Muscle layer of colon (tissue), 2 donors: Measurements from ENCODE around the gene PPP1R9B.

ENCODE experiments used
- H3K27ac ChIP-seq: one replicate; pipeline ENCODE4 v1.7.0; 2013; ENCODE audit warnings: low read depth, mild to moderate bottlenecking, low read length, moderate library complexity
- H3K27me3 ChIP-seq, 2 donors: one replicate each; pipeline ENCODE4 v1.7.0; 2013; ENCODE audit warnings: low read length in 2 of 2, mild to moderate bottlenecking in 2 of 2; ENCODE audit not compliant: insufficient read depth in 2 of 2, control insufficient read depth in 1 of 2
- H3K36me3 ChIP-seq: one replicate; pipeline ENCODE4 v1.7.0; 2013; ENCODE audit warnings: mild to moderate bottlenecking, low read length; ENCODE audit not compliant: insufficient read depth
- H3K4me1 ChIP-seq: one replicate; pipeline ENCODE4 v1.7.0; 2013; ENCODE audit warnings: mild to moderate bottlenecking, low read length; ENCODE audit not compliant: insufficient read depth
- H3K4me3 ChIP-seq, 2 donors: one replicate each; pipeline ENCODE4 v1.7.0; 2013; ENCODE audit warnings: low read length in 2 of 2, low read depth in 1 of 2, mild to moderate bottlenecking in 1 of 2, moderate library complexity in 1 of 2
- H3K9ac ChIP-seq: one replicate; pipeline ENCODE4 v1.7.0; 2013; ENCODE audit warnings: low read length
- H3K9me3 ChIP-seq: one replicate; pipeline ENCODE4 v1.7.0; 2013; ENCODE audit warnings: mild to moderate bottlenecking, low read length
- donor health status: abdominal sarcoma.
- donor health status: Adenocarcinoma of cecum.

Gene PPP1R9B

DNA sequence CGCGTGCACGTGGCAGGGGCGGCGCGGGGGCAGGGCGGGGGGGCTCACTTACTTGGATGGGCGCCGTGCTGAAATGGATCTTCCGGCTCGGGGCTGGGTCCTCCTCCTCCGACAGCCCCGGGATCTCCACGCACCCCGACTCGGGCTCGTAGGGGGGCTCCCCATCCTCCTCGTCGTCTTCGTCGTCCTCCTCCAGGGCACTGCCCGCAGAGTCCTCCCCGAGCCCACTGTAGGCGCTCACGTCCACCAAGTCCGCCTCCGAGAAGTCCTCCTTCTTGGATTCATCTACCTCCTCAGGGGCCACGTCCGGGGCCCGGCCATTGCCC, 1.4 kb downstream of the PPP1R9B start:
- Histone ChIP-seq H3K4me1 (peaks cover 64% of the 10 kb centered on the region), H3K9ac (no peak overlapping the region), H3K4me3 (peak overlapping the region; percentile 79 to 88), H3K9me3 (no peaks in the 10 kb centered on the region), H3K27me3 (no peaks in the 10 kb centered on the region), H3K36me3 (peaks cover 13% of the 10 kb centered on the region), H3K27ac (peak overlapping the region; percentile 90)

DNA sequence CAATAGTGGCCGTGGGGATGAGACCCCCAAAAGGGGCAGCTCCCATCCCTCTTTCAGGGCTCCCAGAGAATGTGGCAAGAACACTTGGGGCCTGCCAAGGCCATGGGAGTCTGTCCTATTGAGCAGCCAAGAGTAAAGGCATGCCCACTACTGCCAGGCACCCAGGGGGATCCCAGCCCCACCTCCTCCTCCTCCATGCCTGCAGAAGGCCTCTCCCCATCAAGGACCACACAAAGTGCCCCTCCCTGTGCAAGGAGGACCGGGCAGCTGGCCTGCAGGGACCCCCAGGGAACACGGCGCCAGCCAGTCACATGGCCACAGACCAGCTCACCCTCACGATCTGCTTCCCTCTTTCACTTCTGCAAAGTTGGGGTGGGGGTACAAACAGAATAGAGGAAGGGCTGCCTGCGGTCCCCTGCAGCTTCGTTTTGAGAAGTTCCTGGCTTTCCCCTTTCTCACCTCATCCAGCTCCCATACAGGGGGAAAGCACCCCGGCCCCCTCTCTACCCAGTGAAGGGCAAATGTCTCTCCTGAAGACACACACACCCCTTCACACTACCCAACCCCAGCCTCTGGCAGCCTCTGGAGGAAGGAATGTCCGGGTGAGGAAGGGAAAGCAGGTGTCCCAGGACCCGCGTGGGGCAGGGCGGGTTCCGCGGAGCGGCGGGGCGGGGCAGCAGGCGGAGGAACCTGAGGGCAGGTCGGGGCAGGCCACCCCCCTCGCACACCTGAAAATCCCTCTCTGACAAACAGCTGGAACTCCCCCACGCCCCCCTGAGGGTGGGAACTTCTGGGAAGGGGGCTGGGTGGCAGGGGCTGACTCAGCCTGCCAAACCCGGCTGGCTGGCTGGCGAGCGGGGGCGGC, 2.0 kb downstream of the PPP1R9B start:
- H3K4me1 ChIP-seq, result peaks cover 58% of the 10 kb centered on the region

DNA sequence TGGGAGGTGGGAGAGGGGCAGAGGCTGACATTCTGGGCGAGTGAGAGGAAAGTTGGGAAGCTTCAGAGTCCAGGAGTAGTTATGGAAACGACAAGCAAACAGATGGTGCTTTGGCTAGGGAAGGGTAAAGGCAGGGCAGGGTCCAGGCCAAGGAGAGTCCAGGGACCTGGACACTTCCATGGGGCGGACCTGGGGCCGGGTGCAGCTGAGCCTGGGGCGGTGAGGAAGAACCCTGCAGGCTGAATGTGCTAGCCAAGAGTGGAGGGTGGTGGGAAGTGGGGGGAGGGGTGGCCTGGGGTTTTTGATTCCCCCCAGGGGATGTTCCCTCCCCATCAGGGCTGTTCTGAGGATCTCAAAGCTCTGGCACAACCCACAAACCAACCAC, 2.6 kb downstream of the PPP1R9B start:
- peaks cover 52% of the 10 kb centered on the region for H3K4me1 ChIP-seq
- H3K9me3 ChIP-seq, result no peaks in the 10 kb centered on the region
- no peaks in the 10 kb centered on the region for H3K27me3 ChIP-seq
- H3K9ac ChIP-seq, result peak overlapping the region; percentile 44
- H3K27ac ChIP-seq, result peak overlapping the region; percentile 64
- peak overlapping the region; percentile 74 to 88 for H3K4me3 ChIP-seq
- peaks cover 25% of the 10 kb centered on the region for H3K36me3 ChIP-seq

More for the DNA sequence above, 2.0 kb downstream of the PPP1R9B start:
- Histone ChIP-seq H3K36me3 (peaks cover 19% of the 10 kb centered on the region), H3K9ac (peak overlapping the region; percentile 44), H3K9me3 (no peaks in the 10 kb centered on the region), H3K27me3 (no peaks in the 10 kb centered on the region), H3K4me3 (peak overlapping the region; percentile 74 to 88), H3K27ac (peak overlapping the region; percentile 64)

DNA sequence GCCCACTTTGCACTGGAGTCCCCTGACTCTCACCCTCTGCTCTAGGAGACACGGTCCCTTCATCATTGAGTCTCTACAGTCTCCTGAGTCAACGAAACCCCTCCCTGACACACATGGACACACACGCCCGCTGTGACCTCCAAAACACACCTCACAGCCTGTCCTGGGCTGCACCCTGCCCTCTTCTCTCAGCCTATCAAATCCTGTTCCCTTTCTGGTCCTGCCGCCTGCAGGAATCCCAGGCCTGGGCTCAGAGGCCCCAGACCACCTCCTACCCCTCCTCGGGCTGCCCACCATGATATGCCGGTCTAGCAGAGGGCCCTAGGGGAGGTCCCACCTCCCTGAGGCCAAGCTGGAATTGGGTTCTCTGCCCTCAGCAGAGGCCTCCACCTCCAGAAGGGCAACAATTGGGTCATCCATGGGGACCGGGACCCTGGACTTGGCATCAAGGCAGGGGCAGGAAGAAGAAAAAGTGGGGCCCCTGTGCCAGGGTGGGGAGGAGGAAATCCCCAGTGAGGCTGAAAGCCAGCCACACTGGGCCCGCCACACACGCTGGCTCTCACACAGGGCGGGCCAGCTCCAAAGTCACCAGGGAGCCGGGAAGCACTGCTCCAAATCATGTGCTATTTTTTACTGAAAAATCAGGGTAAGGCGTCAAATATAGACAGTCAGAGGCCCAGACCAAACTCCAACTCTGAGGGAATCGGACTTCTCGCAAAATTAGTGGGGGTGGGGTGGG, 3.4 kb downstream of the PPP1R9B start:
- no peaks in the 10 kb centered on the region for H3K9me3 ChIP-seq
- peak overlapping the region; percentile 54 for H3K9ac ChIP-seq
- H3K36me3 ChIP-seq, result peaks cover 33% of the 10 kb centered on the region
- no peaks in the 10 kb centered on the region for H3K27me3 ChIP-seq
- peak overlapping the region; percentile 64 for H3K27ac ChIP-seq
- H3K4me1 ChIP-seq, result peaks cover 44% of the 10 kb centered on the region
- H3K4me3 ChIP-seq, result peak overlapping the region; percentile 3 to 74

DNA sequence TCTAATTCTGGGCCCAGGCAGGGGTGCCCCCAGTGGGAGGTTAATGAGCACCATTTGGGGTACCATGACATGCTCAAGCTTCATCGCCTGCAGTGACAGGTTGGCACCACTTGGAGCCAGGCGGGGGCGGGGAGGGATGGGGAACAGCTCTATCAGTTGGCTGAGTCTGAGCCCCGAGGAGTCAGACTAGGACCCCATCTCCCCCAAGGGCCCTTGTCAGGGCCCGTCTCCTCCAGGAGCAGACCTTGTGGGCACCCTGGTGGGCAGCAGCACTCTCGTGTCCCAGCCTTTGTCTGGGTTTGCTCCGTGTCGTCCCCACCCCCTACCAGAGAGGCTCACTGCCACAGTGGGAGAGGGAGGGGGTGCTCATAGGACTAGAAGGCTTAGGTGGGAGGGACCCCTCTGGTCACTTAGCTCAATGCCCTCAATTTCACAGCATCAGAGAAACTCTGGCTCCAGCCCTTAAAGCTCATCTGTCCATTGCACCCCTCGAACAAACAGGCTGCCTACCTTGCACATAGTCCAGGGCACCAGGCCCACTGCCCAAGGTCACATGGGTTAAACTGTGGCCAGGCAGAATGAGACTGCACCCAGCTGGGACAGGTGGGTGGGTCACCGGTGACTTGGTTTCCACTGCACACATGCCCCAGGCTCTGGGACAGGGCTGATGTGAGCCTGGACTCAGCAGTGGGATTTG, 4.1 kb downstream of the PPP1R9B start:
- H3K4me3 ChIP-seq, result peak overlapping the region; percentile 2 to 74
- H3K27me3 ChIP-seq, result no peaks in the 10 kb centered on the region
- H3K9ac ChIP-seq, result peak overlapping the region; percentile 54
- peak overlapping the region; percentile 50 for H3K27ac ChIP-seq
- peaks cover 38% of the 10 kb centered on the region for H3K36me3 ChIP-seq
- H3K4me1 ChIP-seq, result peaks cover 42% of the 10 kb centered on the region
- H3K9me3 ChIP-seq, result no peaks in the 10 kb centered on the region

DNA sequence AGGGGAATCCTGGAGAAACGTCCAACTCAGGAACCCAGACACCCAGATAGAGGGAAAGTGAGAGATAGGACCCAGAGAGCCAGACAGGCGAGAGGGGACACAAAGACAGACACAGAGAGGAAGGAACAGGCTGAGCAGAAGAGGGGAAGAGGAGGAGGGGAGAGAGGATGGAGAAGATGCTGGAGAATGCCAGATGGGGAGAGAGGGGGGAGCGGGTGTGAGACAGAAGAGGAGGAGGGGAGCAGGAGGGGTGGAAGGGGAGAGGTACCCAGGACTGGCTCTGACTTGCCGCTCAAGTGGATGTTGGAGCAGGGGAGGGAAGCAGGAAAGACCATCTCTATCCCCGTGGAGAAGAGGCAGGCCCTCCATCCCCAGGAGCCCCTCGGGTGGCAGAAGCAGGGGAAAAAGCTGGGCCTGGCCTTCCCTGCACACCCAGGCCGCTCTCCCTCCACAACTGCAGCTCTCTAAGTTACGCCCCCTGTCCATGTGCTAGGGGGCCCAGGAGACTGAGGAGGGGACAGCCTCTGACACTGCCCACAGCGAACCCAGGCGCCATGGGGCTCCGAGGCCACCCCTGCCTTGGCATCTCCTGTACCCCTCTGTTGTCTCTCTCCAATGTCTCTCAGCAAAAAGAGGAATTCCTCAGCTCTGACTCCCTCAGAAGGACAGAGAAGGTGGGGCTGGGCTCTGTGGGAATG, 4.8 kb downstream of the PPP1R9B start:
- peaks cover 39% of the 10 kb centered on the region for H3K4me1 ChIP-seq
- H3K4me3 ChIP-seq, result no peak overlapping the region
- peaks cover 45% of the 10 kb centered on the region for H3K36me3 ChIP-seq

DNA sequence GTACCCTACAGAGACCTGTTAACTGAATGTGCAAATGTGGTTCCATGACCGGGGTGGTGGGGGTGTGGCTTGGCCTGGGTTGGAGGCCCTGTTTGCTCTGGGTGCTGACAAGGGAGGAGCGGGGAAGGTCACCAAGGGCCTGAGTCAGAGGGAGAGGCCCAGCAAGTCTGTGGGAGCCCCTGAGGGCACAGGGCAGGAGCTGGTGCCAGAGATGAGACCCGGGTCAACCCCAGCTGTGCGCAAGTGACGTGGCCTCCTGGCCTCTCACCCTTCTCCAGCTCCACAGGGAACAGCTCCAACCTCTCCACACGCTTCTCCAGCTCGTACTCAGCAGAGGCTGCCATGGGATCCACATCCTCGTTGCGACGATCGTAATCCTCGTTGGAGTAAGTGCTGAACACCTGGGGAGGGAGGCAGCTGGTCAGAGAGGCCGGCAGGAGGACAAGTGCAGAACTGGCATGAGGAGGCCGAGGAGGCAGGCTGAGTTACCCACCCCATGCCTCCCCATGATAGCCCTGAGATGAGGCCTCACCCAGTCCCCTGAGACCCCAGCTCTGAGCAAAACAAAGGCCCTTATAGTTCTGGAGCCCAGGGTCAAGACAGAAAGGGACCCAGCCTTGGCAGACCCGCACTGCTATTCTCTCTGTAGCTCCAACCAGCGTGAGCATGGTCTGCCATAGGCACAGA, 5.5 kb downstream of the PPP1R9B start:
- Histone ChIP-seq H3K36me3 (peaks cover 52% of the 10 kb centered on the region), H3K27me3 (no peaks in the 10 kb centered on the region), H3K9ac (no peak overlapping the region), H3K4me1 (peaks cover 46% of the 10 kb centered on the region), H3K4me3 (no peak overlapping the region), H3K27ac (peak overlapping the region; percentile 29), H3K9me3 (no peaks in the 10 kb centered on the region)

More for the DNA sequence above, 4.8 kb downstream of the PPP1R9B start:
- H3K9ac ChIP-seq, result no peak overlapping the region
- no peaks in the 10 kb centered on the region for H3K9me3 ChIP-seq
- peak overlapping the region; percentile 29 for H3K27ac ChIP-seq
- no peaks in the 10 kb centered on the region for H3K27me3 ChIP-seq

DNA sequence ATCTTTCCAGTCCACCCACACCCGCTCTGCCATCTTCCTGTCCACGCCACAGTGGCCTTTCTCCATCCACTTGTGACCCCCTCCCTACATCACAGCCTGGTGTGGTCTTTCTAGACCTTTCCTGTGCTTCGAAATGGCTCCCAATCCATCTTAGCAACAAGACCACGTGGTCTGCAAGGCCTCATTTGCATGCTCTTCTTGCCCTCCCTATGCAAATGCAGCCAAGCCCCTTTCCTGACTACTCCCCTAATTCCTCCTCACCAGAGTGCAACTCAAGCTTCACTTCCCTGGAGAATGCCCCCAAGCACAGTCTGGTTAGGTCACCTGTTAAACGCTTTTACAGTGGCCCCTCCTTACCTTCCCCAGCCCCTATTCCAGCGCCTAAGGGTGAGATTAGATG, 6.1 kb downstream of the PPP1R9B start:
- H3K4me1 ChIP-seq, result peaks cover 46% of the 10 kb centered on the region
- H3K9me3 ChIP-seq, result no peaks in the 10 kb centered on the region
- no peak overlapping the region for H3K27ac ChIP-seq
- no peak overlapping the region for H3K9ac ChIP-seq
- peaks cover 56% of the 10 kb centered on the region for H3K36me3 ChIP-seq
- no peak overlapping the region for H3K4me3 ChIP-seq
- no peaks in the 10 kb centered on the region for H3K27me3 ChIP-seq

DNA sequence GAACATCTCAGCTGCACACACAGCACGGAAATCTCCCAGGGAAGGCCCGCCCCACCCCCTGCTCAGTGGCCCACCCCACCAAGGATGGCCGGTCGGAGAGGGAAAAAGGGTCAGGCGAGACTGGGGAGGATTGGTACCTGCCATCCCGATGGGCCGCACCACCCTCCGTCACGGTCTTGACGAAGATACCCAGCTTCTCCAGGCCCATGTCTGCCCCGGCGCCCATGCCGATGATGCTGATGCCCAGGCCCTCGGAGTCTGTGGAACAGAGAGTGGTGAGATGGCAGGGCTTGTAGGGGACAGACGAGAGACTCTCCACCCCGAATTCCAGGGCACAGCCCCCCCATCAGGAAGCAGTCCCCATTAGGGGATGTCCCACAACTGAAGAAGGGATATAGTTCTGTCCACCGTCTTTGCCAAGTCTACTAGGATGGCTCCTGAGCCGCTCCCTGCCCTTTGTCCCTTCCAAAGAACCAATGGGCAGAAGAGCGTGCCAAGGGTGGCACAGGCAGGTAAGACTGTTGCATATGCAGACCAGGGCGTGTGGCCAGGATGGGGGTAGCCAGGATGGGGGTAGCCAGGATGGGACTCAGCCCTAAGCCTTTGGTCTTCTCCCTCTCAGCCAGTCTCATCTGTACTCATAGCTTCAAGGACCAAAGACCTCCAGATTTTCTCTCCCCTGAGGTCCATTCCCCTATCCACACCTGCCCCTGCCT, 6.9 kb downstream of the PPP1R9B start:
- Histone ChIP-seq H3K4me1 (peaks cover 46% of the 10 kb centered on the region), H3K27me3 (no peaks in the 10 kb centered on the region), H3K36me3 (peaks cover 63% of the 10 kb centered on the region), H3K27ac (no peak overlapping the region), H3K4me3 (no peak overlapping the region), H3K9me3 (no peaks in the 10 kb centered on the region), H3K9ac (no peak overlapping the region)

DNA sequence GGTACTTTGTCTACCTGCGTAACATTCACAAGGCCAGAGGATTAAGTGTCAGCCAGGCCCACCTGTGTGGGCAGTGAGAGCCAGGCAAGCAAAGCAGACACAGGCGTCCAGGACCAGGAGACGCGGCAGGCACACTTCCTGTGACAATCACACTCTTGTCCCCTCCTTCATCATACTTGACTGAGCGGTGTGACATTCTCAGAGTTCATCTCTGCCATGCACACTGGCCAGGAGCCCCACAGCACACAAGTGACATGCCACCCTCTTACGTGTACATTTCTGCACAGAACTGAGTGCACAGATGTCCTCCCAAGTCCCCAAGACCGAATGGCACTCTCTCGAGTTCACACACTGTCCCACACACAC, 8.7 kb downstream of the PPP1R9B start:
- Histone ChIP-seq H3K9me3 (no peaks in the 10 kb centered on the region), H3K4me3 (no peak overlapping the region), H3K4me1 (peaks cover 27% of the 10 kb centered on the region), H3K36me3 (peaks cover 82% of the 10 kb centered on the region), H3K27ac (no peak overlapping the region), H3K27me3 (no peaks in the 10 kb centered on the region), H3K9ac (no peak overlapping the region)
